Putamen (tissue), 1 donor: ENCODE measurements around the gene EMILIN1.

Experiments
- DNase-seq: peaks from one replicate; pipeline ENCODE4 v3.0.0-alpha.2; 2016; ENCODE audit warnings: low spot score

The EMILIN1 gene

DNA sequence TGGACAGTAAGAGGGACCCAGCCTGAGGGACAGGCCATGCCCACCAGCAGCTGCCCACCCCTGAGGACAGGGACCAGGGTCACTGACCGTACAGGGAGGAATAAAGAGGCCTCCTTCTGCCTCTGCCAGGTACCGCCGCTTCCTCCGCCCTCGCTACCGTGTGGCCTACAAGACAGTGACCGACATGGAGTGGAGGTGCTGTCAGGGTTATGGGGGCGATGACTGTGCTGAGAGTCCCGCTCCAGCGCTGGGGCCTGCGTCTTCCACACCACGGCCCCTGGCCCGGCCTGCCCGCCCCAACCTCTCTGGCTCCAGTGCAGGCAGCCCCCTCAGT lies 2.2 kb downstream of the EMILIN1 start:
- DNase-seq: no peak

DNA sequence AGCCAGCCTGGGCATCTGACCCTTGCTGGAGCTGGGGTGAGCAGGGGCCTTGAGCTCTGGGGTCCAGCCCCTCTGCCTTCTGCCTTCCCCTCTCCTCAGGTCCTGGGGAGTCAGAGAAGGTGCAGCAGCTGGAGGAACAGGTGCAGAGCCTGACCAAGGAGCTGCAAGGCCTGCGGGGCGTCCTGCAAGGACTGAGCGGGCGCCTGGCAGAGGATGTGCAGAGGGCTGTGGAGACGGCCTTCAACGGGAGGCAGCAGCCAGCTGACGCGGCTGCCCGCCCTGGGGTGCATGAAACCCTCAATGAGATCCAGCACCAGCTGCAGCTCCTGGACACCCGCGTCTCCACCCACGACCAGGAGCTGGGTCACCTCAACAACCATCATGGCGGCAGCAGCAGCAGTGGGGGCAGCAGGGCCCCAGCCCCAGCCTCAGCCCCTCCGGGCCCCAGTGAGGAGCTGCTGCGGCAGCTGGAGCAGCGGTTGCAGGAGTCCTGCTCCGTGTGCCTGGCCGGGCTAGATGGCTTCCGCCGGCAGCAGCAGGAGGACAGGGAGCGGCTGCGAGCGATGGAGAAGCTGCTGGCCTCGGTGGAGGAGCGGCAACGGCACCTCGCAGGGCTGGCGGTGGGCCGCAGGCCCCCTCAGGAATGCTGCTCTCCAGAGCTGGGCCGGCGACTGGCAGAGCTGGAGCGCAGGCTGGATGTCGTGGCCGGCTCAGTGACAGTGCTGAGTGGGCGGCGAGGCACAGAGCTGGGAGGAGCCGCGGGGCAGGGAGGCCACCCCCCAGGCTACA lies 3.8 kb downstream of the EMILIN1 start:
- DNase-seq: no peak

GRCh38 chr2:27082773-27083409 lies 4.5 kb downstream of the EMILIN1 start:
- no peak for DNase-seq

GRCh38 chr2:27083410-27084296 lies 5.2 kb downstream of the EMILIN1 start:
- DNase-seq: no peak

DNA sequence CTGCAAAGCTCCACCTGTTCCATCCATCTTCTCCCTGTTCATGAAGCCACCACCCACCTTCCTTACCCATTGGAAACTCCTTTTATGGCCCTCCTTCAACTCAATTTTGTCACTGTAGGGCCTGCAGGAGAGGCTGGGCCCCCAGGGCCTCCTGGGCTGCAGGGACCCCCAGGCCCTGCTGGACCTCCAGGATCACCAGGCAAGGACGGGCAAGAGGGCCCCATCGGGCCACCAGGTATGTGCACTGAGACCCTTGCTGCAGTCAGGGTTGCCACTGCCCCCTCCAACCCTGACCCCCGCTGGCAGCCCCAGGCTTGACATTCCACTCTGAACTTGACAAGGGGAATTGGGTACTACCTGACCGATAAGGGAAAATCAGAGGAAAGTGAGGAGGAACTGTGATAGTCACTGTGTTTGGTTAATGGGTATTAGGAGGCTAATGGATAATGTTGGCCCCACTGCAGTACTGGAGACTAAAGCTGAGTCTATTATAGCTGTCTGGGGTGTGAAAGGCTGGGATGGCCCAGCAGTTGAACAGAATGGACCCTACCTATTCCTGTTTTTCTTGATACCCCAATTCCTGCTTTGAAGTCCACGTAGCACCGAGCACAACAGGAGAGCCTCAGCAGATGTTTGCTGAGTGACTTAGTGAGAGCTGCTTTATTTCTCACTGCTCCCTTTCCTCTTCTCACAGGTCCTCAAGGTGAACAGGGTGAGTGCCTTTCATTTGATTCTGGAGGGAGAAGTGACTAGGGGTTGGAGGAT lies 6.1 kb downstream of the EMILIN1 start:
- DNase-seq: no peak

DNA sequence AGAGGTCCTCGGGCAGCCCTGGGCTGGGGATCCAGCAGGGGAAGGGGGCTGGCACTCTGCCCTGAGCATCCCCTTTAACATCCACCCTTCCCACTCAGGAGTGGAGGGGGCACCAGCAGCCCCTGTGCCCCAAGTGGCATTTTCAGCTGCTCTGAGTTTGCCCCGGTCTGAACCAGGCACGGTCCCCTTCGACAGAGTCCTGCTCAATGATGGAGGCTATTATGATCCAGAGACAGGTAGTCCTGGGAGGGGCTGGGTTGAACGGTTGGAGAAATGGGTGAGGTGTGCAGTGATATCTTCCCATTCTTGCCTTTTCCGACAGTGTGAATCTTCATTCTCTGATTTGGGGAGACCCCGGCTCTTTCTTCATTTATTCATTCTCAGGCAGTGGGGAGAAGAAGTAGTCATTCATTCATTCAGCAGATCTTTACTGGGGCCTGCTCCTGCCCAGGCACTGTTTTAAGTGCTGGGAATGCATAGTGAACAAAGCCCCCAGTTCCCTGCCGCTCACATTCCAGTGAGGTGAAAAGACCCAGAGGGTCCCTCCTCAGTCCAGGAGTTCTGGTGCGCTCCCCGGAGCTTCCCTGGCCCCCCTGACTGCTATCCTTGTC lies 6.8 kb downstream of the EMILIN1 start:
- DNase-seq: no peak

DNA sequence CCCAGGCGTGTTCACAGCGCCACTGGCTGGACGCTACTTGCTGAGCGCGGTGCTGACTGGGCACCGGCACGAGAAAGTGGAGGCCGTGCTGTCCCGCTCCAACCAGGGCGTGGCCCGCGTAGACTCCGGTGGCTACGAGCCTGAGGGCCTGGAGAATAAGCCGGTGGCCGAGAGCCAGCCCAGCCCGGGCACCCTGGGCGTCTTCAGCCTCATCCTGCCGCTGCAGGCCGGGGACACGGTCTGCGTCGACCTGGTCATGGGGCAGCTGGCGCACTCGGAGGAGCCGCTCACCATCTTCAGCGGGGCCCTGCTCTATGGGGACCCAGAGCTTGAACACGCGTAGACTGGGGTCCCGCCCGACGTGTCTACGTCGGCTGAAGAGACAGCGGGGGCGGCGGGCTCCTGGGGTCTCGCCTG lies 7.3 kb downstream of the EMILIN1 start:
- peak; percentile 65 for DNase-seq

DNA sequence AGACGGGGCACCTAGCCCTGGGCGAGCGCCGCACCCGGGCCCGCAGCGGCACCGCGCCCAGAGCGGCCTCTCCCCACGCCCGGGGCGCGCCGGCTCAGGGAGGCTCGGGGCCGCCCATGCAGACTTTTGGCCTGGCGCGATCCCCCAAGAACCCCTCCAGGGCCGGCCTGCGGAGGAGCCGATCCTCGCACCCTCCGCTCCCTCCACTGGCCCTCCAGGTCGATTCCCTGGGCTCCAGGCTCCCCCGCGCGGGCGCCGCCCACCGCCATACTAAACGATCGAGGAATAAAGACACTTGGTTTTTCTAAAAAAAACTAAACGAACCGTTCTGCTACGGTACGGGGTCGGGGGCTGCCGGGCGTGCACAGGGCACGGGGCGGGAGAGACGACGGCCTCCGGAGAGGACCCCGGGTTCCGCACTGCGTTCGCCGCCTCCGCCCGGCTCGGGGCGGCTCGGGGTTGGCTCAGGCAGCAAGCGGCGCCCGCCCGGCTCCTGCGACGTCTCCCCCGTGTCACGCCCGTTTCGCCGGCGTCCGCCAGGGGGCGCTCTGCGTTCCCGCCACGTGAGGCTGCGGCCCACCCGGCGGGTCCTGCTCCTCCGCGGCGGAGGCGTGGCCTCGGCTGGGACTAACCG lies 7.8 kb downstream of the EMILIN1 start:
- DNase-seq: peak; percentile 95

GRCh38 chr2:27086724-27087593 lies 8.5 kb downstream of the EMILIN1 start, which contains the start of gene KHK:
Gene KHK, plus strand, starts transcription at chr2:27086772. Its CDS starts 488 bp downstream, at chr2:27087260.
- peak; percentile 51 for DNase-seq

GRCh38 chr2:27087823-27088410 lies 9.5 kb downstream of the EMILIN1 start:
- no peak for DNase-seq

DNA sequence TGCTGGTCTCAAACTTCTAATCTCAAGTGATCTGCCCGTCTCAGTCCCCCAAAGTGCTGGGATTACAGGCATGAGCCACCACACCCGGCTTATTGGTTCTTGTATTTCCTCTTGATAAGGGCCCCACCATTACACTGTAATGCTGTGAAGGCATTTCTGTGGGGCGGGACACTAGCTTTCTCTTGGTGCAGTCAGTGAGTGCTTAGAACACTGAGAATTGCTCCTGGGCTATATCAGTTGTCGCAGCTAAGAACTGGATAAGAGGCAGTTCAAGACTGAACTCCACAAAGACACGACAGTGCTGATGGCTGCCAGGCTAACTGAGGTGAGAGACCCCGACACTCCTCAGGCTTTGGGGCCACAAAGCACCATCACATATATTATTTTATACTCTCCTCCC lies 10.2 kb downstream of the EMILIN1 start:
- no peak for DNase-seq

DNA sequence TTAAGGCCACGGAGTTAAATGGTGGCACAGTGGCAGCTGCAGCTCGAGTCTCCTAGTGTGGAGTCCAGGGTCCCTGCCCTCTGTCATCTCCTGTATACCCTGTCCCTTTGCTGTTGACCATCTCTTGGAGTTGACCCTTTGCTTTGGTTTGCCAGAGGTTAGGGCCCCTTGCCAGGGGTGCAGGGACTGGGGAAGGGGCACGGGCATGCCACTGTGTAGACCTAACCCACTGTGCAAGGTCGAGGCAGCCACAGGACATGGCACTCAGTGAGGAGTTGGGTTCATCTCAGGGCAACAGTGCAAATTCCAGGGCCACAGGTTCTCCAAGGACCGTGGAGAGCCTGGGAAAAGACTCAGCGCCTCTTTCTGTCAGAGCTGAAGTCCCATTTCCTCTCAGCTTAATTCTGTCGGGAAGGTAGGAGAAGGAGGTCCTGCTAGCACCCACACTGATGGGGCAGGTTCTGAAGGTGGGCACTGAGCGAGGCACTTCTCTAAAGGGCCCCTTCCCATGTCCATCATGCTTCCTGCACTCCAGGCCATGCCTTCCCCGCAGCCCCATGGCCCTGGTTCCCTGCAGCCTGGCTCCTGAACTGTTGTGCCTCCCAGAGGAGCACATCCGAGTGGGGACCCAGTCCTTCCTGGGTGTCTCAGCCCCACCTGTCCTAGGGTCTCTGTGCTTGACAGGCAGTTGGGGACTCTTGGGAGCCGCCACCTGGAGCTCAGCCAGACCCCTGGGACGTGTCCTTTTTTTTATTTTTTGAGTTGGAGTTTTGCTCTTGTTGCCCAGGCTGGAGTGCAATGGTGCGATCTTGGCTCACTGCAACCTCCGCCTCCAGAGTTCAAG lies 10.9 kb downstream of the EMILIN1 start:
- no peak for DNase-seq

- no peak for DNase-seq
These were observed 13.6 kb downstream of the EMILIN1 start for GRCh38 chr2:27091746-27092695.

GRCh38 chr2:27092696-27093429 lies 14.4 kb downstream of the EMILIN1 start:
- no peak for DNase-seq

GRCh38 chr2:27093430-27094352 lies 15.3 kb downstream of the EMILIN1 start:
- no peak for DNase-seq
